Tibial nerve (tissue), 3 donors: ENCODE data around the gene VSX2.

Source experiments
- CTCF ChIP-seq, 5 experiments: fragments of 200-600 bp in 3 of 5; fragments of 450-650 bp in 2 of 5; sonication (generic) in 3 of 5; IDR thresholded peaks; one replicate each; pipeline ENCODE4 v1.5.1; 2016 to 2019; ENCODE audit warnings: antibody characterized with exemption in 5 of 5, mild to moderate bottlenecking in 3 of 5, moderate library complexity in 2 of 5
- POLR2A ChIP-seq, 2 donors: fragments of 450-650 bp; IDR thresholded peaks; one replicate each; pipeline ENCODE4 v1.6.1; 2017; ENCODE audit warnings: antibody characterized with exemption in 2 of 2, mild to moderate bottlenecking in 2 of 2, moderate library complexity in 2 of 2

- TF ChIP-seq CTCF (IDR thresholded peaks at IDR 0.05) (no peak), POLR2A (IDR thresholded peaks at IDR 0.05) (no peak)
Observed at GRCh38 chr14:74286736-74287135, 47.5 kb downstream of the VSX2 start.
